D721Med (cell line): Measurements from ENCODE around the gene RASAL2.
A peak's percentile ranks its signal among the peaks of the same experiment; 100 is the strongest.

ENCODE experiments used
- DNase-seq: peaks from one replicate; pipeline ENCODE4 v3.0.0; 2011; ENCODE audit warnings: low spot score; ENCODE audit not compliant: insufficient read length
- FAIRE-seq: peaks from 2 replicates; lab custom pipeline; 2011; peaks lifted over from hg19 to GRCh38; lab: Jason Lieb, UNC
- TF ChIP-seq, protein P1 (sequence below): IDR thresholded peaks from 2 replicates; pipeline ENCODE4 v1.5.1; 2012; ENCODE audit warnings: mild to moderate bottlenecking, control low read depth; ENCODE audit not compliant: insufficient read depth; ENCODE audit errors: missing control alignments

The RASAL2 gene

GRCh38 chr1:178530037-178530402 is 436.1 kb downstream of the RASAL2 start:
- DNase-seq, result no peak
- no peak for FAIRE-seq
- TF ChIP-seq, protein P1, sequence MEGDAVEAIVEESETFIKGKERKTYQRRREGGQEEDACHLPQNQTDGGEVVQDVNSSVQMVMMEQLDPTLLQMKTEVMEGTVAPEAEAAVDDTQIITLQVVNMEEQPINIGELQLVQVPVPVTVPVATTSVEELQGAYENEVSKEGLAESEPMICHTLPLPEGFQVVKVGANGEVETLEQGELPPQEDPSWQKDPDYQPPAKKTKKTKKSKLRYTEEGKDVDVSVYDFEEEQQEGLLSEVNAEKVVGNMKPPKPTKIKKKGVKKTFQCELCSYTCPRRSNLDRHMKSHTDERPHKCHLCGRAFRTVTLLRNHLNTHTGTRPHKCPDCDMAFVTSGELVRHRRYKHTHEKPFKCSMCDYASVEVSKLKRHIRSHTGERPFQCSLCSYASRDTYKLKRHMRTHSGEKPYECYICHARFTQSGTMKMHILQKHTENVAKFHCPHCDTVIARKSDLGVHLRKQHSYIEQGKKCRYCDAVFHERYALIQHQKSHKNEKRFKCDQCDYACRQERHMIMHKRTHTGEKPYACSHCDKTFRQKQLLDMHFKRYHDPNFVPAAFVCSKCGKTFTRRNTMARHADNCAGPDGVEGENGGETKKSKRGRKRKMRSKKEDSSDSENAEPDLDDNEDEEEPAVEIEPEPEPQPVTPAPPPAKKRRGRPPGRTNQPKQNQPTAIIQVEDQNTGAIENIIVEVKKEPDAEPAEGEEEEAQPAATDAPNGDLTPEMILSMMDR, result no peak

- FAIRE-seq (no peak), DNase-seq (no peak)
- TF ChIP-seq, protein P1, result no peak
Measured at GRCh38 chr1:178530502-178530901, 436.6 kb downstream of the RASAL2 start.

- DNase-seq (no peak), FAIRE-seq (no peak)
- TF ChIP-seq, protein P1, result no peak
Measured at GRCh38 chr1:178531887-178532286, 438.0 kb downstream of the RASAL2 start.

- TF ChIP-seq, protein P1, result peak; percentile 99
- DNase-seq (peak; percentile 98), FAIRE-seq (peak; percentile 91)
Measured at GRCh38 chr1:178532392-178532791, 438.5 kb downstream of the RASAL2 start.

DNA sequence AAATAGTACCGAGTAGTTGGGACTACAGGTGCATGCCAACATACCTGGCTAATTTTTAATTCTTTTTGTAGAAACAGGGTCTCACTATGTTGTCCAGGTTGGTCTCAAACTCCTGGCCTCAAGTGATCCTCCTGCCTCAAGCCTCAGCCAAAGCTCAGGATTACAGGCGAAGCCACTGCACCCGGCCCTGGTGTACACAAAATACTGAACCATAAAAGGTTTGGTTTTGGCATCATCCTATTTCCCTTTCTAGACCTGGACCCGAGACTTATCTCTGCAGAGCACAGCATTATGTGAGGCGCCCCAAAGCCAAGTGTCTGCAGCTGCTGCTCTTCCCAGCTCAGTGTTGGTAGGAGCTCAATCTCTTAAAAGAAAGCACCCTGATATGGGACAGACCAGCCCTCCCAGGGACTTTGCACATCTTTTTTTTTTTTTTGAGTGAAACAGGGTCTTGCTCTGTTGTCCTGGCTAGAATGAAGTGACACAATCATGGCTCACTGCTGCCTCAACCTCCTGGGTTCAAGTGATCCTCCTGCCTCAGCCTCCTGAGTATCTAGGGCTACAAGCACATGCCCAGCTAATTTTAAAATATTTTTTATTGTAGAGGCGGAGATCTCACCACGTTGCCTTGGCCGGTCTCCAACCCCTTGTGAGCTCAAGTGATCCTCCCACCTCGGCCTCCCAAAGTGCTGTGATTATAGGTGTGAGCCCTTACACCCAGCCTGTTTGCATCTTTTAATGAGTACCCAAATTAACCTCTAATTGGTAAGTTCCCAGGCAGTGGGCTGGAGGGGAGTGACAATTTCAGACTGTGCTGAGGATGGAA is 439.4 kb downstream of the RASAL2 start:
- DNase-seq (no peak), FAIRE-seq (no peak)
- TF ChIP-seq, protein P1, result no peak
